ENCODE data around the gene ANXA8L1.

DNA sequence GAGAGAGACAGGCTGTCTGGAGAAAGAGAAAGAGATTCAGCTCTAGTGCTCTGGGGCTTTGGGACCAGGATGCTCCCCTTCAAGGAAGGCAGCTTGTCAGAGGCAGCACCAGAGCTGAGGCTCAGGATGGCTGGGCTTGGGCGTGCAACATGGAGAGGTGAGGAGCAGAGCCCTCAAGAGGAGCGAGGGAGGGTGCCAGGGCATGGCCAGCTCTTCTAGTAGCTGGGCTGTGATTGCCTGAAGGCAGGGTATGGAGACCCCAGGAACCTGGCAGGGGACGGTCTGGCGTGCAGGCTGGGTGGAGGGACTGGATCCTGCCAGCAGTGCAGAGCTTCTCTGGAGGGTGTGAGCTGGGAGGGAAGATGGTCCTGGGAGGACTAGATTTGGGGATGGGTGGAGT is 48.6 kb upstream of the ANXA8L1 start:
- TF ChIP-seq, protein P1, sequence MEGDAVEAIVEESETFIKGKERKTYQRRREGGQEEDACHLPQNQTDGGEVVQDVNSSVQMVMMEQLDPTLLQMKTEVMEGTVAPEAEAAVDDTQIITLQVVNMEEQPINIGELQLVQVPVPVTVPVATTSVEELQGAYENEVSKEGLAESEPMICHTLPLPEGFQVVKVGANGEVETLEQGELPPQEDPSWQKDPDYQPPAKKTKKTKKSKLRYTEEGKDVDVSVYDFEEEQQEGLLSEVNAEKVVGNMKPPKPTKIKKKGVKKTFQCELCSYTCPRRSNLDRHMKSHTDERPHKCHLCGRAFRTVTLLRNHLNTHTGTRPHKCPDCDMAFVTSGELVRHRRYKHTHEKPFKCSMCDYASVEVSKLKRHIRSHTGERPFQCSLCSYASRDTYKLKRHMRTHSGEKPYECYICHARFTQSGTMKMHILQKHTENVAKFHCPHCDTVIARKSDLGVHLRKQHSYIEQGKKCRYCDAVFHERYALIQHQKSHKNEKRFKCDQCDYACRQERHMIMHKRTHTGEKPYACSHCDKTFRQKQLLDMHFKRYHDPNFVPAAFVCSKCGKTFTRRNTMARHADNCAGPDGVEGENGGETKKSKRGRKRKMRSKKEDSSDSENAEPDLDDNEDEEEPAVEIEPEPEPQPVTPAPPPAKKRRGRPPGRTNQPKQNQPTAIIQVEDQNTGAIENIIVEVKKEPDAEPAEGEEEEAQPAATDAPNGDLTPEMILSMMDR (IDR thresholded peaks at IDR 0.05): no peak
- TF ChIP-seq POLR2A (IDR thresholded peaks at IDR 0.05): no peak
- TF ChIP-seq POLR2AphosphoS5 (IDR thresholded peaks at IDR 0.05): no peak
